IMR-90 (cell line): ENCODE results near the gene GPRC5B.

Experiments
- CEBPB ChIP-seq: IDR thresholded peaks from 2 replicates; pipeline ENCODE4 v1.6.1; 2012; ENCODE audit warnings: low read depth, low read length, improper control_type of control experiment
- CTCF ChIP-seq: conservative IDR thresholded peaks from 2 replicates; pipeline ENCODE4 v1.5.1; 2012; ENCODE audit warnings: mild to moderate bottlenecking, low read depth, low read length, improper control_type of control experiment

GRCh38 chr16:19846436-19846835, 38.2 kb downstream of the GPRC5B start:
- TF ChIP-seq CTCF (no peak), CEBPB (no peak)
